Stimulated activated memory B cell treated with anti-CD40 and anti-IgM and Interleukin-4, amounts not matched to agents 10 μg/mL and 1 μg/mL and 100 μg/mL, for 72 hours (primary cell): ENCODE data around the gene HIGD1A.
A peak's percentile ranks its signal among the peaks of the same experiment; 100 is the strongest.

ENCODE experiments used
- ATAC-seq: fragments of 150-1000 bp; cut with Tn5 transposase; 2 replicates; pipeline ENCODE4 v1.10.0; 2021
- H3K27ac Mint-ChIP-seq: one replicate; pipeline ENCODE4 v1.8.0; 2022; ENCODE audit warnings: mild to moderate bottlenecking, mixed read lengths
- H3K27me3 Mint-ChIP-seq: one replicate; pipeline ENCODE4 v1.8.0; 2022; ENCODE audit warnings: mixed read lengths
- H3K36me3 Mint-ChIP-seq: one replicate; pipeline ENCODE4 v1.8.0; 2022; ENCODE audit warnings: mixed read lengths
- H3K4me1 Mint-ChIP-seq: one replicate; pipeline ENCODE4 v1.8.0; 2022; ENCODE audit warnings: mixed read lengths
- H3K4me3 Mint-ChIP-seq: one replicate; pipeline ENCODE4 v1.8.0; 2022; ENCODE audit warnings: mild to moderate bottlenecking, moderate library complexity, mixed read lengths
- H3K9me3 Mint-ChIP-seq: one replicate; pipeline ENCODE4 v1.8.0; 2022; ENCODE audit warnings: mixed read lengths

Gene HIGD1A

GRCh38 chr3:42804106-42804830 is at the start of gene HIGD1A:
HIGD1A (minus strand) TSS chr3:42804490; CDS start chr3:42794253, 10,237 bp downstream.
- H3K27me3 Mint-ChIP-seq: peaks cover 16% of the 10 kb centered on the region
- H3K27ac Mint-ChIP-seq: peak within 1 kb of the TSS; percentile 84
- H3K36me3 Mint-ChIP-seq: no peaks in the 10 kb centered on the region
- peaks cover 34% of the 10 kb centered on the region for H3K4me1 Mint-ChIP-seq
- ATAC-seq: peak; percentile 100
- H3K4me3 Mint-ChIP-seq: peak within 1 kb of the TSS; percentile 84
- no peaks in the 10 kb centered on the region for H3K9me3 Mint-ChIP-seq

- Mint-ChIP-seq H3K27me3 (peaks cover 10% of the 10 kb centered on the region), H3K4me1 (no peaks in the 10 kb centered on the region), H3K27ac (no peak overlapping the region), H3K4me3 (no peak overlapping the region), H3K36me3 (no peaks in the 10 kb centered on the region), H3K9me3 (no peaks in the 10 kb centered on the region)
- no peak for ATAC-seq
Observed at GRCh38 chr3:42853739-42854302, 49.5 kb upstream of the HIGD1A start.

GRCh38 chr3:42853056-42853455 is 48.8 kb upstream of the HIGD1A start:
- peaks cover 10% of the 10 kb centered on the region for H3K27me3 Mint-ChIP-seq
- H3K9me3 Mint-ChIP-seq: no peaks in the 10 kb centered on the region
- H3K4me3 Mint-ChIP-seq: no peak overlapping the region
- H3K36me3 Mint-ChIP-seq: no peaks in the 10 kb centered on the region
- no peak overlapping the region for H3K27ac Mint-ChIP-seq
- H3K4me1 Mint-ChIP-seq: peaks cover 1% of the 10 kb centered on the region
- no peak for ATAC-seq

DNA sequence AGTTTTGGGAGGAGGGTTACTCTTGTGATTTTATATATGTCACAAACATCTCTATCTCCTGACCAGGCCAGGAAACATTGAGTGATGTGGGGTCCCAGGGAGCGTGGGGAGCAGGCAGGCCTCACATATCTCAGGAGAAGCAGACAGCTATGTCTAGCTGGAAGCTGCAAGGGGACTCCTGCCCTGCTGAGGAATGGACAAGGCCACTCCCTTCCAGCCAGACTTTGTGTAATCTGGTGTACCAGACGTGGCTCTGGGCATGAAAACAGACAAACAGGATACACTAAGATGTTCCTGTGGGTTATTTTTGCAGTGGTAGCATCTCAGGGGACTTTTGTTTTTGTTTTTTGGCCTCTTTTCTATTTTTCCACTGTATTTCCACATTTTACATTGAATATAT is 48.2 kb upstream of the HIGD1A start:
- Mint-ChIP-seq H3K9me3 (no peaks in the 10 kb centered on the region), H3K4me3 (no peak overlapping the region), H3K27me3 (peaks cover 10% of the 10 kb centered on the region), H3K4me1 (peaks cover 7% of the 10 kb centered on the region), H3K36me3 (no peaks in the 10 kb centered on the region), H3K27ac (no peak overlapping the region)
- no peak for ATAC-seq

- no peaks in the 10 kb centered on the region for H3K36me3 Mint-ChIP-seq
- H3K27me3 Mint-ChIP-seq: peaks cover 10% of the 10 kb centered on the region
- no peak overlapping the region for H3K27ac Mint-ChIP-seq
- ATAC-seq: no peak
- no peak overlapping the region for H3K4me3 Mint-ChIP-seq
- H3K9me3 Mint-ChIP-seq: no peaks in the 10 kb centered on the region
- H3K4me1 Mint-ChIP-seq: peaks cover 18% of the 10 kb centered on the region
Observed at GRCh38 chr3:42851228-42851834, 47.0 kb upstream of the HIGD1A start.

GRCh38 chr3:42850263-42850662 is 46.0 kb upstream of the HIGD1A start:
- Mint-ChIP-seq H3K27ac (no peak overlapping the region), H3K36me3 (no peaks in the 10 kb centered on the region), H3K4me3 (no peak overlapping the region), H3K27me3 (peaks cover 4% of the 10 kb centered on the region), H3K4me1 (peaks cover 19% of the 10 kb centered on the region), H3K9me3 (no peaks in the 10 kb centered on the region)
- no peak for ATAC-seq

- ATAC-seq: no peak
- Mint-ChIP-seq H3K36me3 (no peaks in the 10 kb centered on the region), H3K27ac (no peak overlapping the region), H3K4me3 (no peak overlapping the region), H3K9me3 (no peaks in the 10 kb centered on the region), H3K4me1 (peaks cover 19% of the 10 kb centered on the region), H3K27me3 (no peaks in the 10 kb centered on the region)
Observed at GRCh38 chr3:42849017-42849416, 44.7 kb upstream of the HIGD1A start.

GRCh38 chr3:42847731-42848130 is 43.4 kb upstream of the HIGD1A start:
- Mint-ChIP-seq H3K27me3 (no peaks in the 10 kb centered on the region), H3K9me3 (no peaks in the 10 kb centered on the region), H3K36me3 (no peaks in the 10 kb centered on the region), H3K4me3 (no peak overlapping the region), H3K27ac (peak overlapping the region; percentile 77), H3K4me1 (peaks cover 19% of the 10 kb centered on the region)
- no peak for ATAC-seq

DNA sequence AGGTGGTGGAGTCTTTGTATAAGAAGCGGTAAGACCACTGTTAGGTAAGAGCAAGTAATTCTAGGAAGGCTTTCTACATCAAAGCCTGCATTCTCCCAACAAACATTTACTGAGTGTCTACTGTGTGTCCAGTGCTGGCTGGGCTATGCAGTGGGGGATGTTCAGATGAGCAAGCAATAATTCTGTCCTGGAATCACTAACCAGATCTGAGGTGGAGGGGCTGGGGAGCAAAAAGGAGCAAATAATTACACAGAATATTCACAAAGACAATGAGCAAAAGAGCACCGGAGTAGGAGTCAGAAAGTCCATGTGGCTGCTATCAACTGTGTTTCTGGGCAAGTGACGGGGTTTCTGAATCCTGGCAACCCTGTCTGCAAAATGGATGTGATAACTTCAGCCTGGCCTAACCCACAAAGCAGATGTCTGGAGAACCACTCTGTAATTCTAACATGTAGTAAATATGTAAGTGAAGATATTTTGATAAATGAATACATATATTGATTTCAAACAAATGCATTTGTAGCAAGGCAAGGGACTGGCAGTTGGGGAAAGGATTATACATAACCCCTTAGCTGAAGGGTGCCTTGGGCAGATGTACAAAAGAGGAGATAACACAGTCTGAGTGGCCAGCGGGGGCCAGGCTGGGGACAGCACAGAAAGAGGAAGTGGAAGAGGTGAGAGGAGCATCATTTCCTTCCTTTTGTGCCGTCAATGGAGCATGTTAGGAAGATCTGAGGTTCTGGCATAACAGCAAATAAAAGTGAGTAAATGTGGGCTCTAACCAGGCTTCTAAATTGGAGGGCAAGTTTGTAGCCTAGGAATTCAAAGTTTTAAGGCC is 42.6 kb upstream of the HIGD1A start:
- Mint-ChIP-seq H3K36me3 (no peaks in the 10 kb centered on the region), H3K4me3 (peak overlapping the region; percentile 31), H3K4me1 (peaks cover 19% of the 10 kb centered on the region), H3K27ac (peak overlapping the region; percentile 77), H3K9me3 (no peaks in the 10 kb centered on the region), H3K27me3 (no peaks in the 10 kb centered on the region)
- ATAC-seq: peak; percentile 92

DNA sequence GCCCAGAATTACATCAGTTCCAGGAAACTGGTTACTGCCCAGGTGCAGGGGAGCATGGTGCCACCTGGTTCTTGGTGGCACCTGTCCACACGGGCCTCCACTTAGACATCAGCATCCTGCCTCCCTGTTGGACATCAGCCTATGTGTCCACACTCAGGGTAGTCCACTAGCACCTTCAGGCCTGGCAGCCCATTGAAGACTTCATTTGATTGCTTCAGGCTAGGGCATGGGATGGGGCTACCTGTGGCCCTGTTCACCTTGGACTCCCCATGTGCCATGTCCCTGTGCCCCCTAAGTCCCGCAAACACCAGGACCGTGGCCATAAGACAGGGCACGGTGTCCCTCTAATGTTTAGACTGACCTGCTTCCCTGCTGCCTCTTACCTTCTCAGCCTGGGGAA is 40.5 kb upstream of the HIGD1A start:
- Mint-ChIP-seq H3K36me3 (no peaks in the 10 kb centered on the region), H3K9me3 (no peaks in the 10 kb centered on the region), H3K4me3 (no peak overlapping the region), H3K27me3 (no peaks in the 10 kb centered on the region), H3K27ac (no peak overlapping the region), H3K4me1 (peaks cover 25% of the 10 kb centered on the region)
- no peak for ATAC-seq

DNA sequence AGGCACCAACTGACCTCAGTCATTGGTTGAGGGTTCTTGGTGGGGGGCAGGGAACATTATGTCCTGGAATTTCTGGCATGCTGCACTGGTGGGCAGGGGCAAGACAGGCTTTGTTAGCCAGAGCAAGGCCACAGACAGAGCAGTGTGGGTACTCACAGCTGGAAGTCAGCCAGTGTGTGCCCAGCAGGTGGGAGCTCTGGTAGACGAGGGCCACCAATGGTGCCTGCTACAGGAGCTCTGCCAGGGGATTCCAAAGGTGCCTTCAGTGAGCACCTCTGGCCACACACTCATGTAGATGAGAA is 40.1 kb upstream of the HIGD1A start:
- no peak for ATAC-seq
- no peak overlapping the region for H3K27ac Mint-ChIP-seq
- no peak overlapping the region for H3K4me3 Mint-ChIP-seq
- H3K4me1 Mint-ChIP-seq: peaks cover 30% of the 10 kb centered on the region
- H3K9me3 Mint-ChIP-seq: no peaks in the 10 kb centered on the region
- H3K27me3 Mint-ChIP-seq: no peaks in the 10 kb centered on the region
- no peaks in the 10 kb centered on the region for H3K36me3 Mint-ChIP-seq

DNA sequence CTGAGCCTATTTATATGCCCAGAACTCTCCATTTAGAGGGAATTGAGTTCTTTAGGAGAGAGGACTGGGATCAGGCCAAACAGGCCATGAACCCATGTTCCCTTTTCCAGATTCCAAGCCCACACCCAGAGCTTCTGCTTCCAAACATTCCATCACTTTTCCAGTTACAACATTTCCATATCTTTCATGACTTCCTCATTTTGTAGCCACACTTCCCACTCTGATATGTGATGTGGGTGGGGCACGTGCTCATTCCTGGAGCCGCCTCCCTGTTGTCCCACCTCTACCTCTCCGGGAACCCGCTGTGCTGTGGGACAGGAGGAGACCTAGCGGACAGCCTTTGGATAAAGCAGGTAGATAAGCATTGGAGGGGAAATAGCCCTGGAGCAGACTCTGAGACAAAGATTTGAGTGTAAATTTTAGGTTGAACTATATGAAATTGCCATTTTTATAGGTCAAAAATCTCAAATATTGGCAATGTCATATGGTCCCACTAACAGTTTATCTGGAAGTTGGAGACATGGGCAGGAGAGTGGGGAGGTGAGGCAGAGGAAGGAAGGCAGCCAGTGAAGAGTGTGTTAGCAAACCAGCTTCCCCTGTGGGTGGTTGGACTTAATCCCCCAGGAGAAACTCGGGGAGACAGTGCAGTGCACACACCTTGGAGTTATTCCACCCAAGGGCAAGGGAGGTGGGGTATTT is 39.6 kb upstream of the HIGD1A start:
- Mint-ChIP-seq H3K4me1 (peaks cover 32% of the 10 kb centered on the region), H3K36me3 (no peaks in the 10 kb centered on the region), H3K4me3 (no peak overlapping the region), H3K27ac (no peak overlapping the region), H3K9me3 (no peaks in the 10 kb centered on the region), H3K27me3 (no peaks in the 10 kb centered on the region)
- ATAC-seq: no peak

DNA sequence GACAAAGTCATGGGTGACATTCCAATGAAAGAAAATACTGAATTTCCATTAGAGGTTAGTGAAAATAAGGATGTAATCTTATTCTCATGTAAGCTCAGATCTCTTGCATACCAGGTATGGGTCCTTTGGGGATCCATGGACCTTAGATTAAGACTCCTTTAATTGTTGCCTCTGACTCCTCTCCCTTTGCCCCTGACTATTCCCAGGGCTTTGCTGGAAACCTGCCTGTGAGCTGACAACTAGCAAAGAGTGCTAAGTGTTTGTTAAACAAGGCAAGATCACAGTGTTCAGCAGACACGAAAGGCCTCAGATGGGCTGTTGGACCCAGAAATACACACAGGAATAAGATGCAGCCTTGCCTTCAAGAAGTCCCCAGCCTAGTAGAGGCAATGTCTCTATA is 37.0 kb upstream of the HIGD1A start:
- ATAC-seq: no peak
- no peaks in the 10 kb centered on the region for H3K36me3 Mint-ChIP-seq
- no peaks in the 10 kb centered on the region for H3K9me3 Mint-ChIP-seq
- H3K4me1 Mint-ChIP-seq: peaks cover 13% of the 10 kb centered on the region
- no peak overlapping the region for H3K27ac Mint-ChIP-seq
- H3K4me3 Mint-ChIP-seq: no peak overlapping the region
- no peaks in the 10 kb centered on the region for H3K27me3 Mint-ChIP-seq

DNA sequence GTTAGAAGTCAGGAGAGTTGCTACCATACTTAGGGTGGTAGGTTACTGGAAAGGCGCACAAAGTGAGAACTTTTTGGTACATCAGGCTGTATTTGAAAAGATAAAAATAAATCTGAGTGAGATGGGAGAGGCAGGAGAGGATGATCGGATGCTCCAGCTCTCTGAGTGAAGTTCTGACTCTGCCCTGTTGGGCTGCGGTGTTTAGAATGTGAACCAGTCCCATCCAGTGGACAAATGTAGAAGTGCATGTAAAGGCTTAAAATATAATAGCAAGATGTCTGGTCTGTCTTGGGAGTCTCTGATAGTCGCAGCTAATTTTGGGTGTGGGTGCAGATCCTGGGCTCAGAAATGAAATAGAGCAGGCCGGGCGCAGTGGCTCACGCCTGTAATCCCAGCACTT is 35.3 kb upstream of the HIGD1A start:
- Mint-ChIP-seq H3K36me3 (no peaks in the 10 kb centered on the region), H3K27me3 (peaks cover 9% of the 10 kb centered on the region), H3K27ac (peak overlapping the region; percentile 86), H3K9me3 (no peaks in the 10 kb centered on the region), H3K4me3 (peak overlapping the region; percentile 80), H3K4me1 (peaks cover 13% of the 10 kb centered on the region)
- peak; percentile 92 for ATAC-seq

- Mint-ChIP-seq H3K36me3 (no peaks in the 10 kb centered on the region), H3K27ac (no peak overlapping the region), H3K9me3 (no peaks in the 10 kb centered on the region), H3K4me1 (peaks cover 13% of the 10 kb centered on the region), H3K27me3 (peaks cover 9% of the 10 kb centered on the region), H3K4me3 (no peak overlapping the region)
- ATAC-seq: no peak
Observed at GRCh38 chr3:42838571-42838970, 34.3 kb upstream of the HIGD1A start.
